ENCODE measurements around the gene PRUNE2.

Gene PRUNE2

GRCh38 chr9:76624391-76625048 lies 281.4 kb downstream of the PRUNE2 start:
- DNase-seq: peak in 1 of 14 donors; percentile 68

- peak in 1 of 14 donors; percentile 83 for DNase-seq
These were observed 284.9 kb downstream of the PRUNE2 start for GRCh38 chr9:76620996-76621395.

GRCh38 chr9:76620581-76620980 lies 285.3 kb downstream of the PRUNE2 start:
- DNase-seq: peak in 1 of 14 donors; percentile 68

GRCh38 chr9:76619640-76620039 lies 286.3 kb downstream of the PRUNE2 start:
- no peak for DNase-seq

- no peak for DNase-seq
These were observed 286.7 kb downstream of the PRUNE2 start for GRCh38 chr9:76619197-76619596.

- no peak for DNase-seq
These were observed 287.2 kb downstream of the PRUNE2 start for GRCh38 chr9:76618762-76619161.

- DNase-seq: no peak
These were observed 288.3 kb downstream of the PRUNE2 start for GRCh38 chr9:76617497-76618175.

GRCh38 chr9:76616780-76617179 lies 289.1 kb downstream of the PRUNE2 start:
- DNase-seq: no peak

GRCh38 chr9:76615177-76615603 lies 290.7 kb downstream of the PRUNE2 start:
- DNase-seq: no peak

- DNase-seq: no peak
These were observed 291.9 kb downstream of the PRUNE2 start for GRCh38 chr9:76613974-76614373.

GRCh38 chr9:76613150-76613781 lies 292.6 kb downstream of the PRUNE2 start:
- DNase-seq: no peak

GRCh38 chr9:76610011-76610352 lies 295.9 kb downstream of the PRUNE2 start:
- DNase-seq: peak in 3 of 14 donors; percentile 1 to 7 (median 4)

- no peak for DNase-seq
These were observed 296.5 kb downstream of the PRUNE2 start for GRCh38 chr9:76609285-76610010.

- no peak for DNase-seq
These were observed 297.2 kb downstream of the PRUNE2 start for GRCh38 chr9:76608575-76609273.

- no peak for DNase-seq
These were observed 298.0 kb downstream of the PRUNE2 start for GRCh38 chr9:76607730-76608436.

GRCh38 chr9:76605321-76605900 lies 300.5 kb downstream of the PRUNE2 start:
- no peak for DNase-seq

GRCh38 chr9:76603931-76604570 lies 301.9 kb downstream of the PRUNE2 start:
- no peak for DNase-seq

GRCh38 chr9:76603448-76603895 lies 302.4 kb downstream of the PRUNE2 start:
- DNase-seq: peak in 1 of 14 donors; percentile 62

- no peak for DNase-seq
These were observed 303.7 kb downstream of the PRUNE2 start for GRCh38 chr9:76602199-76602598.

- no peak for DNase-seq
These were observed 305.8 kb downstream of the PRUNE2 start for GRCh38 chr9:76600007-76600615.
